HepG2 (cell line): Measurements from ENCODE around the gene SIRT5. TPM values are rescaled to one million over a fixed set of nuclear protein-coding genes. Genes with fewer than 3 reads are reported as not detected.

Experiments
- ARNT2 ChIP-seq: sonication (generic); formaldehyde crosslinking; IDR thresholded peaks from 2 replicates; pipeline ENCODE4 v1.8.0; 2022; ENCODE audit warnings: mild to moderate bottlenecking, low read depth, missing genetic modification reagents, moderate library complexity
- ATF4 ChIP-seq, 2 experiments: fragments of 450-650 bp in 1 of 2; sonication (generic) in 1 of 2; formaldehyde crosslinking; IDR thresholded peaks; 2 replicates each; pipeline versions ENCODE4 v1.5.0 to v1.8.0; 2020 to 2022; ENCODE audit warnings: mild to moderate bottlenecking in 1 of 2, missing genetic modification reagents in 1 of 2
- IRX3 ChIP-seq: sonication (generic); formaldehyde crosslinking; IDR thresholded peaks from 2 replicates; pipeline ENCODE4 v1.8.1; 2023; ENCODE audit warnings: mild to moderate bottlenecking, low read depth, missing genetic modification reagents, borderline replicate concordance
- KIAA2018 ChIP-seq: sonication (generic); formaldehyde crosslinking; IDR thresholded peaks from 2 replicates; pipeline ENCODE4 v1.5.0; 2020; ENCODE audit warnings: mild to moderate bottlenecking, missing genetic modification reagents, borderline replicate concordance
- NAIF1 ChIP-seq: sonication (generic); formaldehyde crosslinking; IDR thresholded peaks from 2 replicates; pipeline ENCODE4 v1.5.0; 2020; ENCODE audit warnings: mild to moderate bottlenecking, missing genetic modification reagents, borderline replicate concordance
- NCOR1 ChIP-seq: fragments of 200-600 bp; sonication (generic); IDR thresholded peaks from 2 replicates; pipeline ENCODE4 v1.7.0; 2017; ENCODE audit warnings: antibody characterized with exemption, low read length, borderline replicate concordance
- NFKBIZ ChIP-seq: IDR thresholded peaks from 2 replicates; pipeline ENCODE4 v1.6.1; 2018; ENCODE audit warnings: missing genetic modification reagents, missing compliant biosample characterization
- POLR2G ChIP-seq: fragments of 200-400 bp; formaldehyde crosslinking; IDR thresholded peaks from 2 replicates; pipeline ENCODE4 v1.6.1; 2018; ENCODE audit warnings: mild to moderate bottlenecking, low read depth, low read length, moderate library complexity
- PRDM15 ChIP-seq: sonication (generic); formaldehyde crosslinking; IDR thresholded peaks from 2 replicates; pipeline ENCODE4 v1.4.0; 2020; ENCODE audit warnings: missing genetic modification reagents
- RFXAP ChIP-seq: sonication (generic); formaldehyde crosslinking; IDR thresholded peaks from 2 replicates; pipeline ENCODE4 v1.4.0; 2020; ENCODE audit warnings: missing genetic modification reagents, borderline replicate concordance
- TAF15 ChIP-seq: fragments of 200-400 bp; formaldehyde crosslinking; IDR thresholded peaks from one replicate; pipeline ENCODE4 v1.6.1; 2018; ENCODE audit warnings: mild to moderate bottlenecking, low read depth, low read length; ENCODE audit not compliant: poor library complexity, severe bottlenecking
- TCF7L2 ChIP-seq: IDR thresholded peaks from 2 replicates; pipeline ENCODE4 v1.6.1; 2011; ENCODE audit warnings: mild to moderate bottlenecking, low read depth, low read length, moderate library complexity
- TFDP1 ChIP-seq: IDR thresholded peaks from 2 replicates; pipeline ENCODE4 v1.6.1; 2016; ENCODE audit warnings: missing compliant biosample characterization, missing genetic modification reagents, borderline replicate concordance
- ZNF616 ChIP-seq: sonication (generic); formaldehyde crosslinking; IDR thresholded peaks from 2 replicates; pipeline ENCODE4 v1.5.0; 2020; ENCODE audit warnings: low read depth, mild to moderate bottlenecking, missing genetic modification reagents
- ZNF891 ChIP-seq: sonication (generic); formaldehyde crosslinking; IDR thresholded peaks from 2 replicates; pipeline ENCODE4 v1.5.0; 2020; ENCODE audit warnings: mild to moderate bottlenecking, missing genetic modification reagents
- polyA plus RNA-seq, 8 experiments: library from polyadenylated mRNA; depleted of rRNA in 3 of 8; stranded (reverse) in 7 of 8; unstranded in 1 of 8; fragments of >200 nt; fragmentation: Illumina TruSeq in 4 of 8; extraction: Trizol in 4 of 8; gene quantifications; 2 replicates each; pipeline versions ENCODE4 v1.2.1 to v1.2.3, GENCODE V29; 2011 to 2016; ENCODE audit warnings: low read depth in 4 of 8, missing spikeins in 1 of 8, mixed read lengths in 1 of 8; ENCODE audit not compliant: insufficient read depth in 1 of 8
- total RNA-seq, 5 experiments: library from RNA; depleted of rRNA; stranded (reverse); fragments of >200 nt; fragmentation: Illumina TruSeq; extraction: Trizol; gene quantifications; 2 replicates each; pipeline ENCODE4 v1.2.3, GENCODE V29; 2016; ENCODE audit warnings: low read depth in 1 of 5

SIRT5 gene
- total and polyA plus RNA-seq, 2 of the 13 experiments (the other 11 are each of a cell fraction or from before 2014, with no cell fraction given) = 14.1 to 16.6 TPM

GRCh38 chr6:13577926-13578325 is 3.5 kb downstream of the SIRT5 start (continued):
- no peak for TF ChIP-seq KIAA2018 (CRISPR knock-in tag)
- no peak for TF ChIP-seq ARNT2 (CRISPR knock-in tag)
- TF ChIP-seq ATF4 (CRISPR knock-in tag; IDR thresholded peaks at IDR 0.05) = no peak
- TF ChIP-seq PRDM15 = no peak
- no peak for TF ChIP-seq POLR2G
- no peak for TF ChIP-seq TCF7L2
- no peak for TF ChIP-seq ZNF616 (CRISPR knock-in tag)
- TF ChIP-seq RFXAP (CRISPR knock-in tag) = no peak
- TF ChIP-seq NCOR1 = no peak
- TF ChIP-seq IRX3 (CRISPR knock-in tag) = no peak
- TF ChIP-seq ZNF891 (CRISPR knock-in tag) = no peak
- no peak for TF ChIP-seq TAF15
- no peak for TF ChIP-seq NFKBIZ
- no peak for TF ChIP-seq NAIF1 (CRISPR knock-in tag)
- no peak for TF ChIP-seq TFDP1 (CRISPR knock-in tag)
